ENCODE results near the gene ZNF396. TPM values are rescaled to one million over a fixed set of nuclear protein-coding genes. Genes with fewer than 3 reads are reported as not detected.

The ZNF396 gene
- under 1 TPM; 0.92 to 0.99 TPM for total RNA-seq

- H3K27me3 Mint-ChIP-seq, result peaks cover 4% of the 10 kb centered on the region
- peaks cover 3% of the 10 kb centered on the region for H3K4me1 Mint-ChIP-seq
- no peaks in the 10 kb centered on the region for H3K9me3 Mint-ChIP-seq
- H3K27ac Mint-ChIP-seq, result peak within 1 kb of the TSS; percentile 64
- DNase-seq, result peak; percentile 74
- H3K4me3 Mint-ChIP-seq, result peak within 1 kb of the TSS; percentile 78
- no peaks in the 10 kb centered on the region for H3K36me3 Mint-ChIP-seq
Measured at GRCh38 chr18:35376742-35377695, at the start of gene ZNF396. TSS of gene ZNF396 (minus strand) at chr18:35377337. CDS start at chr18:35374292, 3,045 bp downstream.

- peaks cover 2% of the 10 kb centered on the region for H3K4me1 Mint-ChIP-seq
- no peak overlapping the region for H3K4me3 Mint-ChIP-seq
- H3K27ac Mint-ChIP-seq, result no peak overlapping the region
- no peaks in the 10 kb centered on the region for H3K27me3 Mint-ChIP-seq
- no peaks in the 10 kb centered on the region for H3K36me3 Mint-ChIP-seq
- DNase-seq, result no peak
- no peaks in the 10 kb centered on the region for H3K9me3 Mint-ChIP-seq
Measured at GRCh38 chr18:35426786-35427185, 49.6 kb upstream of the ZNF396 start.

GRCh38 chr18:35424356-35424755, 47.2 kb upstream of the ZNF396 start:
- no peaks in the 10 kb centered on the region for H3K9me3 Mint-ChIP-seq
- no peaks in the 10 kb centered on the region for H3K36me3 Mint-ChIP-seq
- H3K4me1 Mint-ChIP-seq, result peaks cover 2% of the 10 kb centered on the region
- no peak for DNase-seq
- no peaks in the 10 kb centered on the region for H3K27me3 Mint-ChIP-seq
- H3K4me3 Mint-ChIP-seq, result no peak overlapping the region
- H3K27ac Mint-ChIP-seq, result no peak overlapping the region

- Mint-ChIP-seq H3K36me3 (peaks cover 5% of the 10 kb centered on the region), H3K27me3 (no peaks in the 10 kb centered on the region), H3K9me3 (peaks cover 9% of the 10 kb centered on the region), H3K27ac (no peak overlapping the region), H3K4me1 (no peaks in the 10 kb centered on the region), H3K4me3 (no peak overlapping the region)
- DNase-seq, result no peak
Measured at GRCh38 chr18:35422237-35422636, 45.1 kb upstream of the ZNF396 start.

GRCh38 chr18:35418610-35419009, 41.5 kb upstream of the ZNF396 start:
- Mint-ChIP-seq H3K36me3 (peaks cover 7% of the 10 kb centered on the region), H3K9me3 (peaks cover 12% of the 10 kb centered on the region), H3K4me3 (no peak overlapping the region), H3K4me1 (peaks cover 20% of the 10 kb centered on the region), H3K27ac (no peak overlapping the region), H3K27me3 (no peaks in the 10 kb centered on the region)
- DNase-seq, result no peak

GRCh38 chr18:35417223-35417622, 40.1 kb upstream of the ZNF396 start:
- H3K27me3 Mint-ChIP-seq, result no peaks in the 10 kb centered on the region
- H3K4me3 Mint-ChIP-seq, result no peak overlapping the region
- H3K27ac Mint-ChIP-seq, result no peak overlapping the region
- H3K4me1 Mint-ChIP-seq, result peaks cover 29% of the 10 kb centered on the region
- H3K36me3 Mint-ChIP-seq, result peaks cover 7% of the 10 kb centered on the region
- no peak for DNase-seq
- peaks cover 12% of the 10 kb centered on the region for H3K9me3 Mint-ChIP-seq

GRCh38 chr18:35415511-35416073, 38.5 kb upstream of the ZNF396 start:
- no peaks in the 10 kb centered on the region for H3K27me3 Mint-ChIP-seq
- peak overlapping the region; percentile 49 for H3K4me3 Mint-ChIP-seq
- peaks cover 7% of the 10 kb centered on the region for H3K36me3 Mint-ChIP-seq
- H3K27ac Mint-ChIP-seq, result peak overlapping the region; percentile 87
- peaks cover 38% of the 10 kb centered on the region for H3K4me1 Mint-ChIP-seq
- peaks cover 12% of the 10 kb centered on the region for H3K9me3 Mint-ChIP-seq
- peak; percentile 9 for DNase-seq

GRCh38 chr18:35413163-35413511, 36.0 kb upstream of the ZNF396 start:
- no peak overlapping the region for H3K27ac Mint-ChIP-seq
- H3K36me3 Mint-ChIP-seq, result peaks cover 5% of the 10 kb centered on the region
- H3K4me1 Mint-ChIP-seq, result peaks cover 44% of the 10 kb centered on the region
- peaks cover 9% of the 10 kb centered on the region for H3K9me3 Mint-ChIP-seq
- no peaks in the 10 kb centered on the region for H3K27me3 Mint-ChIP-seq
- DNase-seq, result no peak
- no peak overlapping the region for H3K4me3 Mint-ChIP-seq

- Mint-ChIP-seq H3K27ac (peak overlapping the region; percentile 27), H3K9me3 (no peaks in the 10 kb centered on the region), H3K36me3 (no peaks in the 10 kb centered on the region), H3K4me3 (no peak overlapping the region), H3K4me1 (peaks cover 46% of the 10 kb centered on the region), H3K27me3 (no peaks in the 10 kb centered on the region)
- no peak for DNase-seq
Measured at GRCh38 chr18:35411625-35412351, 34.7 kb upstream of the ZNF396 start.

- Mint-ChIP-seq H3K4me1 (peaks cover 38% of the 10 kb centered on the region), H3K36me3 (no peaks in the 10 kb centered on the region), H3K27ac (no peak overlapping the region), H3K4me3 (no peak overlapping the region), H3K27me3 (peaks cover 3% of the 10 kb centered on the region), H3K9me3 (no peaks in the 10 kb centered on the region)
- no peak for DNase-seq
Measured at GRCh38 chr18:35410561-35410960, 33.4 kb upstream of the ZNF396 start.

- DNase-seq, result no peak
- no peak overlapping the region for H3K4me3 Mint-ChIP-seq
- H3K27me3 Mint-ChIP-seq, result peaks cover 7% of the 10 kb centered on the region
- H3K9me3 Mint-ChIP-seq, result no peaks in the 10 kb centered on the region
- peaks cover 32% of the 10 kb centered on the region for H3K4me1 Mint-ChIP-seq
- no peak overlapping the region for H3K27ac Mint-ChIP-seq
- no peaks in the 10 kb centered on the region for H3K36me3 Mint-ChIP-seq
Measured at GRCh38 chr18:35409911-35410310, 32.8 kb upstream of the ZNF396 start.

- H3K4me1 Mint-ChIP-seq, result peaks cover 27% of the 10 kb centered on the region
- H3K4me3 Mint-ChIP-seq, result no peak overlapping the region
- H3K36me3 Mint-ChIP-seq, result no peaks in the 10 kb centered on the region
- no peaks in the 10 kb centered on the region for H3K9me3 Mint-ChIP-seq
- H3K27me3 Mint-ChIP-seq, result peaks cover 7% of the 10 kb centered on the region
- DNase-seq, result no peak
- H3K27ac Mint-ChIP-seq, result no peak overlapping the region
Measured at GRCh38 chr18:35408843-35409261, 31.7 kb upstream of the ZNF396 start.

GRCh38 chr18:35407871-35408481, 30.8 kb upstream of the ZNF396 start:
- no peaks in the 10 kb centered on the region for H3K36me3 Mint-ChIP-seq
- H3K4me1 Mint-ChIP-seq, result peaks cover 23% of the 10 kb centered on the region
- no peak overlapping the region for H3K4me3 Mint-ChIP-seq
- DNase-seq, result peak; percentile 27
- H3K27ac Mint-ChIP-seq, result no peak overlapping the region
- peaks cover 7% of the 10 kb centered on the region for H3K27me3 Mint-ChIP-seq
- no peaks in the 10 kb centered on the region for H3K9me3 Mint-ChIP-seq

GRCh38 chr18:35406666-35407065, 29.5 kb upstream of the ZNF396 start:
- Mint-ChIP-seq H3K4me3 (no peak overlapping the region), H3K4me1 (peaks cover 11% of the 10 kb centered on the region), H3K36me3 (no peaks in the 10 kb centered on the region), H3K9me3 (no peaks in the 10 kb centered on the region), H3K27ac (no peak overlapping the region), H3K27me3 (peaks cover 17% of the 10 kb centered on the region)
- no peak for DNase-seq

GRCh38 chr18:35397976-35398375, 20.8 kb upstream of the ZNF396 start:
- Mint-ChIP-seq H3K27ac (no peak overlapping the region), H3K9me3 (no peaks in the 10 kb centered on the region), H3K4me3 (no peak overlapping the region), H3K36me3 (no peaks in the 10 kb centered on the region), H3K27me3 (peaks cover 22% of the 10 kb centered on the region), H3K4me1 (no peaks in the 10 kb centered on the region)
- no peak for DNase-seq

Data from activated naive CD8-positive, alpha-beta T cell treated with anti-CD3 and anti-CD28 coated beads for 36 hours (primary cell).